ENCODE results near the gene SYNE2.

DNA sequence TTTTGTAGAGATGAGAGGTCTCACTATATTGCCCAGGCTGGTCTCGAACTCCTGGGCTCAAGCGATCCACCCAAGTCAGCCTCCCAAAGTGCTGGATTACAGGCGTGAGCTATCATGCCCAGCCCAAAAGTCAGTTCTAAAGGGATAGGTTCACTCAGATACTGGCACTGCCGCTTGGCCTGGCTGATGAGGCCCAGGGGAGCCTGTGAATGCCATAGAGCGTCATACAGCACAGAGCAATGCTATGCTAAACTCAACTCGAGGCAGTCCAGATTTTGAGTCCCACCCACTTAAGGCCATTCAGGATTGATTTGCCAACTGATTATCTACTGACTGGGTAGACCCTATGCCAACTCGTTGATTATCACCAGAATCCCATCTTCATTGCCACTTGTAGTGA is 262.0 kb downstream of the SYNE2 start:
- TF ChIP-seq POLR2AphosphoS5 (IDR thresholded peaks at IDR 0.05) (no peak), MXI1 (conservative IDR thresholded peaks at IDR 0.05; ENCODE audit: poor library complexity, severe bottlenecking) (no peak), EZH2 (IDR thresholded peaks at IDR 0.05; ENCODE audit: borderline replicate concordance, insufficient read depth, low read length, poor library complexity, severe bottlenecking) (no peak), TAF1 (IDR thresholded peaks at IDR 0.05; ENCODE audit: low read depth) (no peak), RAD21 (conservative IDR thresholded peaks at IDR 0.05) (no peak)
- TF ChIP-seq, protein P1, sequence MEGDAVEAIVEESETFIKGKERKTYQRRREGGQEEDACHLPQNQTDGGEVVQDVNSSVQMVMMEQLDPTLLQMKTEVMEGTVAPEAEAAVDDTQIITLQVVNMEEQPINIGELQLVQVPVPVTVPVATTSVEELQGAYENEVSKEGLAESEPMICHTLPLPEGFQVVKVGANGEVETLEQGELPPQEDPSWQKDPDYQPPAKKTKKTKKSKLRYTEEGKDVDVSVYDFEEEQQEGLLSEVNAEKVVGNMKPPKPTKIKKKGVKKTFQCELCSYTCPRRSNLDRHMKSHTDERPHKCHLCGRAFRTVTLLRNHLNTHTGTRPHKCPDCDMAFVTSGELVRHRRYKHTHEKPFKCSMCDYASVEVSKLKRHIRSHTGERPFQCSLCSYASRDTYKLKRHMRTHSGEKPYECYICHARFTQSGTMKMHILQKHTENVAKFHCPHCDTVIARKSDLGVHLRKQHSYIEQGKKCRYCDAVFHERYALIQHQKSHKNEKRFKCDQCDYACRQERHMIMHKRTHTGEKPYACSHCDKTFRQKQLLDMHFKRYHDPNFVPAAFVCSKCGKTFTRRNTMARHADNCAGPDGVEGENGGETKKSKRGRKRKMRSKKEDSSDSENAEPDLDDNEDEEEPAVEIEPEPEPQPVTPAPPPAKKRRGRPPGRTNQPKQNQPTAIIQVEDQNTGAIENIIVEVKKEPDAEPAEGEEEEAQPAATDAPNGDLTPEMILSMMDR (IDR thresholded peaks at IDR 0.05; ENCODE audit: poor library complexity, severe bottlenecking) = no peak
- TF ChIP-seq, protein P2, sequence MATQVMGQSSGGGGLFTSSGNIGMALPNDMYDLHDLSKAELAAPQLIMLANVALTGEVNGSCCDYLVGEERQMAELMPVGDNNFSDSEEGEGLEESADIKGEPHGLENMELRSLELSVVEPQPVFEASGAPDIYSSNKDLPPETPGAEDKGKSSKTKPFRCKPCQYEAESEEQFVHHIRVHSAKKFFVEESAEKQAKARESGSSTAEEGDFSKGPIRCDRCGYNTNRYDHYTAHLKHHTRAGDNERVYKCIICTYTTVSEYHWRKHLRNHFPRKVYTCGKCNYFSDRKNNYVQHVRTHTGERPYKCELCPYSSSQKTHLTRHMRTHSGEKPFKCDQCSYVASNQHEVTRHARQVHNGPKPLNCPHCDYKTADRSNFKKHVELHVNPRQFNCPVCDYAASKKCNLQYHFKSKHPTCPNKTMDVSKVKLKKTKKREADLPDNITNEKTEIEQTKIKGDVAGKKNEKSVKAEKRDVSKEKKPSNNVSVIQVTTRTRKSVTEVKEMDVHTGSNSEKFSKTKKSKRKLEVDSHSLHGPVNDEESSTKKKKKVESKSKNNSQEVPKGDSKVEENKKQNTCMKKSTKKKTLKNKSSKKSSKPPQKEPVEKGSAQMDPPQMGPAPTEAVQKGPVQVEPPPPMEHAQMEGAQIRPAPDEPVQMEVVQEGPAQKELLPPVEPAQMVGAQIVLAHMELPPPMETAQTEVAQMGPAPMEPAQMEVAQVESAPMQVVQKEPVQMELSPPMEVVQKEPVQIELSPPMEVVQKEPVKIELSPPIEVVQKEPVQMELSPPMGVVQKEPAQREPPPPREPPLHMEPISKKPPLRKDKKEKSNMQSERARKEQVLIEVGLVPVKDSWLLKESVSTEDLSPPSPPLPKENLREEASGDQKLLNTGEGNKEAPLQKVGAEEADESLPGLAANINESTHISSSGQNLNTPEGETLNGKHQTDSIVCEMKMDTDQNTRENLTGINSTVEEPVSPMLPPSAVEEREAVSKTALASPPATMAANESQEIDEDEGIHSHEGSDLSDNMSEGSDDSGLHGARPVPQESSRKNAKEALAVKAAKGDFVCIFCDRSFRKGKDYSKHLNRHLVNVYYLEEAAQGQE (IDR thresholded peaks at IDR 0.05; ENCODE audit: borderline replicate concordance) = no peak

Measured in neural cell (in vitro differentiated cells).